ENCODE results near the gene SLC7A5.
A peak's percentile ranks its signal among the peaks of the same experiment; 100 is the strongest.
"Not testable (repeated sequence)": the region's sequence is repeated elsewhere in the genome, so short reads cannot be mapped to it uniquely, and the experiment has no call there.

The SLC7A5 gene

DNA sequence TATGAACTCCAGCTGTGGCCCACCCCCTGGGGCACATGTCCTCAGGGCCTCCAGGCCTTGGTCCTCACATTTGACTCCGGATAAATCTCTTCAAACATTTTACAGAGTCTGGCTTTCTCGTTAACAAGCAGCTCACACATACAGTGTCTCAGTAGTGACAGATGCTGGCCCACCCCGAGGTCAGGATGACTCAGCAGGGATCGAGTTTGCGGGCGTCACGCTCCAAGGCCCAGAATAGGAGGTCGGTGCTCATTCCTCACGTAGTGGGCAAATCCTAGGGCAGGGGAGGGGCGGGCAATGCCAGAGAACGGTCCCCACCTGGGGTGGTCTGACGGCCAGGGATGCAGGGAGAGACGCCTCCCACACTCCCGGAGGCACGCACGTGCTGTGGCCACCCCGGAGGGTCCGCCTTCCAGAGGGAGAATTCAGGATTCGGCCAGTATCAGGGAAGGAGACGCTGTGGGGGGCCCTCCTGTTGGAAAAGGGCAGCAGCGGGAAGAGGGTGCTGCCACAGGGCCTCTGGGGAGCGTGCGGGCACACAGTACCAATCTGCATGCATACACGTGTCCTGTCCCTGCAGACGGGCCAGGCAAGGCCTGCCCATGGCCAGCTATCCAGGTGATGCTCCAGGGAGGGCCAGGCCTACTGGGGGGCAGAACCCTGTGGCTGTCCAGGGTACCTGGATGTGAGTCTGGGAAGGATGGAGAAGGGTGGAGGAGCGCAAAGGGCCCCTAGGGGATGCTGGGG lies 8.6 kb downstream of the SLC7A5 start:
- DNase-seq = no peak

- not testable (repeated sequence) for DNase-seq
These were observed 10.9 kb downstream of the SLC7A5 start for GRCh38 chr16:87858151-87858993.

DNA sequence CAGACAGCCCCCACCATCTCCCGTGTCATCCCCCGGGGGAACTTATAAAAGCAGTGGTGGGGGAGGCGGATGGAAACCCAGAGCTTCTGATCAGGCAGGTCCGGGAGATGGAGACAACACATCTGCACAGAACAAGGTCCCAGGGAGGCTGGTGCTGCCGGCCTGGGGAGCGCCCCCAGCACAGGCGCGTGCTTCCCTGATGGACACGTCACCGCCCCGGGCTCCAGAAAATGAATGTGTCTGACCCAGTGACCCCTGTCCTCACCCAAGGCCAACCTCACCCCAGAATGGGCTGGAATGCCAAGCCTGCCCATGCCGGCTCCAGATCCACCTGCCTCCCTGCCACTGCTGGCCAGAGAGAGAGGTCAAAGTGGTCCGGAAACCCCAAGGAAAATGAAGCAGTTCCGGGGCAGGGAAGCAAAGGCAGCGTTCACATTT lies 12.5 kb downstream of the SLC7A5 start:
- DNase-seq = no peak

GRCh38 chr16:87855852-87856715 lies 13.2 kb downstream of the SLC7A5 start:
- peak; percentile 60 to 72 for DNase-seq

GRCh38 chr16:87854907-87855683 lies 14.2 kb downstream of the SLC7A5 start:
- no peak for DNase-seq

GRCh38 chr16:87854053-87854906 lies 15.0 kb downstream of the SLC7A5 start:
- peak; percentile 41 to 46 for DNase-seq

DNA sequence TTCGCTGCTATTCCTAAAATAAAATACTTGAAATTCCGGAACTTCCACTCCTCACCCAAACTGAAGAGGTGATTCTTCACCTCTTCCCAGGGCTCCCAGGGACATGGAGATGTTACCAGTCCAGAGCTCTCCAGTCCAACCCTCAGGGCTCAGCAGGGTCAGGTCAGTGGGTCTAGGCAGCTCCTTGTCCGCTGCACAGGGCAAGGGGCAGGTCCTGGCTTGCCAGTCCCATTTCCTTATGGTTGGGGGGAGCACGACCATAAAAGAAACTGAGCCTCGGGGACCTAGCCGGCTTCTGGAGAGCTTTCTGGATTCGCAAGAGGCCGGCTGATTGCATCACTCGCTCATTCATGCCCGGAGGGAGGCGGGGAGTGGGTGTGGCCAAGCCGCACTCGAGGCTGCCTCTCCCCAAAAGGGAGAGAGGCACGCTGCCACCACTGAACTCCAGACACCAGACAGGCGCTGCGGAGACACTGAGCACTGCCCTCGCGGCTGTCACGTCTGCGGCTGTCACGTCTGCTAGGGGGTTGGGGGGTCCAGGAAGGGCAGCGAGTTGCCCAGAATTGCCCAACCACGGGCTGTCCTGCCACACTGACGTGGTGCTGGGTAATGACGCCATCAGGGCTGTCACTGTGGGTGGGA lies 15.8 kb downstream of the SLC7A5 start:
- DNase-seq = peak; percentile 87 to 97

GRCh38 chr16:87851601-87852000 lies 17.7 kb downstream of the SLC7A5 start:
- no peak for DNase-seq

DNA sequence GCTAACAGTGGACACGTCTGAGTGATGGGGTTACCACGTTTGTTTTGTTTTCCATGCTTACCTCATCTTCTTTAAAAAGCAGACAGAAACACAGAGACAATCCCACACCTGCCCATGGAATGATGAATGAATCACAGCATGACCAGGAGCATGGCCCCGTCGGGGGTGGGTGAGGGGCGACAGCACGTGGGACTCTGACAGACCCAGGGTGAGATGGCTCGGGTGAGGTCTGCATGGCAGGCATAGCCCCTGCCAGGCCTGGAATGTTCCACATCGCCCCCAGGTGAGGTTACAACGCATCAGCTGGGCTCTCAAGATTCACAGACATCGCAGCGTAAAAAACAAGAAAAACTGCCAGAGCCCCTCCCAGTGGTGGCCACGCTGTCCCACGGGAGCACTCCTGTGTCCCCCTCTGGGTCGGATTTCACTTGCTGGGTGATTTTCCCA lies 18.1 kb downstream of the SLC7A5 start:
- DNase-seq = no peak

GRCh38 chr16:87850009-87851006 lies 19.0 kb downstream of the SLC7A5 start:
- DNase-seq = peak; percentile 73 to 75

DNA sequence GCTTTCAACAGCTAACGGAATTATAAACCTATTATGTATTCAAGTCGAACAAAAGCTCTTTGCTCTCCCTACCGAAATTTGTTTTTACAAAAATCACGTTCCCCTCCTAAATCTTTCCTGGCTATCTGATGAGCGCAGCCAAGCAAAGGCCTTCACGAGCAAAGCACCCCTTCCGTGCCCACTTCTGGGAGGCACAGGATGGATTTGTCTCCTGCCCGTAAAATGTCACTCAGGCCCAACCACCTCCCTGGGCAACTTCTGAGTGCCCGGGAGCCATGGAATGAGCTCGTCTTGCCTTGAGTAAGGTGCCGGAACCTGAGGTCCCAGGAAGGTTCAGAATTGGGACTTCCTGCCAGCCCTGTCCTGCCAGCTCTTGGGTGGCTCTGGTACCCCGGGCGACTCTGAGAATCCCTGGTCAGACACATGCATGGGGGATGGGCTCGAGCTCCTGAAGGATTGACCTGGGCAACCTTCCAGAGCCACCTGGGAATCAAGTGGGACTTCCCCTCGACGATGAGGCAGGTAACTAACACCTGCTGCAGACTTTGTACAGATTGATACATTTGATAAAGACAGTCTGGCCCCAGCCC lies 19.8 kb downstream of the SLC7A5 start:
- no peak for DNase-seq

GRCh38 chr16:87848676-87849345 lies 20.5 kb downstream of the SLC7A5 start:
- DNase-seq = no peak

DNA sequence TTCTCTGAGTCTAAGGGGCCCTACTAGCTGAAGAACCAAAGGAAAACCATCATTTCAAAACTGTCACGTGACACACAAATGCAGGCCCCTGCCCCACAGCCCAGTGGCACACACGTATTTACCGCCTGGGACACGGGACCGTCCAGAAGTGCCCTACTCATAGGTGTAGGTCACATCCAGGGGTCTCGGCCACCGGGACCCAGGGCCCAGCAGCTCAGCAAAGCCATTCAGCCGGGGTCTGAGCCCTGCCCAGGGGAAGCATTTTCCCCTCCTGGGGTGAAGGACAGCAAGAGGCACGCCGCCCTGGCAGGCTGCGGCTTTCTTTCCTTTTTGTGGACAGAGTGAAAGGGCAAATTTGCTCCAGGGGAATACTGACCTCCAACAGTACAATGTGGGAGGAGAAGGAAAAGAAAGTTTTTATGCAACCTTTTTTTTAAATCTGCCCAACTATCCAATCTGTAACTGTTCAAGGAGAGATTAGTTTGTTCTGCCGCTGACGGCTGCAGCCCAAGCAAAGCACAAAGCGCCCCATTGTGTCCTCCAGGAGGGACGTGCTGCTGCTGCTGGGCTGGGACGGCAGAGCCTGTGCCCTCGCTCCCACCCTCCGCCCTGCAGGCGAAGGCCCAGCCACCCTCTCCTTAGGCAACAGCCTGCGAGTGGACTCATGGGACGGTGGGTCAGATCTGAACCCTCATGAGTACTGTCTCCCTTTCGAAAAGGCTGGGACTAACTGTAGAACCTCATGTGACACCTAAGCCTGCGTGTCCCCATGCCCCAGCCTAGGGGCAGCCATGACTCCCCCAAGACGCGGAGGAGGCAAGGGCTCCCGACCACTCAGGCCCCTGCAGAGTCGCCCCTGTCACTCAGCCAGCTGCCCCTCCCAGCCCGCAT lies 21.3 kb downstream of the SLC7A5 start:
- DNase-seq = no peak

- no peak for DNase-seq
These were observed 21.9 kb downstream of the SLC7A5 start for GRCh38 chr16:87847467-87847784.

- no peak for DNase-seq
These were observed 22.4 kb downstream of the SLC7A5 start for GRCh38 chr16:87846705-87847466.

- no peak for DNase-seq
These were observed 23.3 kb downstream of the SLC7A5 start for GRCh38 chr16:87845807-87846619.
